ENCODE results near the gene FER.
A peak's percentile ranks its signal among the peaks of the same experiment; 100 is the strongest.
"Not testable (repeated sequence)": the region's sequence is repeated elsewhere in the genome, so short reads cannot be mapped to it uniquely, and the experiment has no call there.

FER gene

GRCh38 chr5:108876451-108876850, 128.8 kb downstream of the FER start:
- Histone ChIP-seq H3K27me3 (ENCODE audit: insufficient read depth, low read length) (no peaks in the 10 kb centered on the region), H3K4me3 (ENCODE audit: low read depth, low read length) (no peak overlapping the region), H3K36me3 (ENCODE audit: insufficient read depth, low read length) (0 out of 2 replicates have a peak, but pooled peaks cover 3% of the 10 kb centered on the region), H3K27ac (ENCODE audit: low read depth, low read length) (no peak overlapping the region), H3K4me1 (ENCODE audit: control insufficient read depth, insufficient read depth, low read length, unreplicated experiment) (no peaks in the 10 kb centered on the region), H3K79me2 (ENCODE audit: control insufficient read depth, insufficient read depth, low read length, unreplicated experiment) (no peaks in the 10 kb centered on the region), H2AFZ (ENCODE audit: low read length, unreplicated experiment) (no peak overlapping the region)

GRCh38 chr5:108878756-108879155, 131.1 kb downstream of the FER start:
- H2AFZ ChIP-seq (ENCODE audit: low read length, unreplicated experiment): no peak overlapping the region
- no peaks in the 10 kb centered on the region for H3K79me2 ChIP-seq (ENCODE audit: control insufficient read depth, insufficient read depth, low read length, unreplicated experiment)
- 0 out of 2 replicates have a peak, but pooled peaks cover 3% of the 10 kb centered on the region for H3K36me3 ChIP-seq (ENCODE audit: insufficient read depth, low read length)
- no peak overlapping the region for H3K4me3 ChIP-seq (ENCODE audit: low read depth, low read length)
- H3K4me1 ChIP-seq (ENCODE audit: control insufficient read depth, insufficient read depth, low read length, unreplicated experiment): no peaks in the 10 kb centered on the region
- H3K27me3 ChIP-seq (ENCODE audit: insufficient read depth, low read length): no peaks in the 10 kb centered on the region
- H3K27ac ChIP-seq (ENCODE audit: low read depth, low read length): no peak overlapping the region

GRCh38 chr5:108881133-108881532, 133.4 kb downstream of the FER start:
- H2AFZ ChIP-seq (ENCODE audit: low read length, unreplicated experiment): no peak overlapping the region
- no peaks in the 10 kb centered on the region for H3K79me2 ChIP-seq (ENCODE audit: control insufficient read depth, insufficient read depth, low read length, unreplicated experiment)
- no peak overlapping the region for H3K27ac ChIP-seq (ENCODE audit: low read depth, low read length)
- H3K4me3 ChIP-seq (ENCODE audit: low read depth, low read length): no peak overlapping the region
- H3K27me3 ChIP-seq (ENCODE audit: insufficient read depth, low read length): no peaks in the 10 kb centered on the region
- H3K36me3 ChIP-seq (ENCODE audit: insufficient read depth, low read length): 0 out of 2 replicates have a peak, but pooled peaks cover 3% of the 10 kb centered on the region
- H3K4me1 ChIP-seq (ENCODE audit: control insufficient read depth, insufficient read depth, low read length, unreplicated experiment): peaks cover 4% of the 10 kb centered on the region

- Histone ChIP-seq H3K4me1 (ENCODE audit: control insufficient read depth, insufficient read depth, low read length, unreplicated experiment) (peaks cover 4% of the 10 kb centered on the region), H2AFZ (ENCODE audit: low read length, unreplicated experiment) (peak overlapping the region; percentile 32), H3K27ac (ENCODE audit: low read depth, low read length) (peak overlapping the region; percentile 44; the same call in 1 of the 2 replicates), H3K36me3 (ENCODE audit: insufficient read depth, low read length) (0 out of 2 replicates have a peak, but pooled peaks cover 3% of the 10 kb centered on the region), H3K27me3 (ENCODE audit: insufficient read depth, low read length) (no peaks in the 10 kb centered on the region), H3K4me3 (ENCODE audit: low read depth, low read length) (peak overlapping the region; percentile 4; the same call in 1 of the 2 replicates), H3K79me2 (ENCODE audit: control insufficient read depth, insufficient read depth, low read length, unreplicated experiment) (no peaks in the 10 kb centered on the region)
Observed at GRCh38 chr5:108884736-108885135, 137.0 kb downstream of the FER start.

- no peaks in the 10 kb centered on the region for H3K36me3 ChIP-seq (ENCODE audit: insufficient read depth, low read length)
- H2AFZ ChIP-seq (ENCODE audit: low read length, unreplicated experiment): no peak overlapping the region
- no peaks in the 10 kb centered on the region for H3K79me2 ChIP-seq (ENCODE audit: control insufficient read depth, insufficient read depth, low read length, unreplicated experiment)
- no peak overlapping the region for H3K27ac ChIP-seq (ENCODE audit: low read depth, low read length)
- H3K4me3 ChIP-seq (ENCODE audit: low read depth, low read length): no peak overlapping the region
- no peaks in the 10 kb centered on the region for H3K27me3 ChIP-seq (ENCODE audit: insufficient read depth, low read length)
- H3K4me1 ChIP-seq (ENCODE audit: control insufficient read depth, insufficient read depth, low read length, unreplicated experiment): peaks cover 29% of the 10 kb centered on the region
Observed at GRCh38 chr5:108898257-108898656, 150.6 kb downstream of the FER start.

GRCh38 chr5:108898707-108899106, 151.0 kb downstream of the FER start:
- no peaks in the 10 kb centered on the region for H3K27me3 ChIP-seq (ENCODE audit: insufficient read depth, low read length)
- H3K79me2 ChIP-seq (ENCODE audit: control insufficient read depth, insufficient read depth, low read length, unreplicated experiment): no peaks in the 10 kb centered on the region
- H3K4me3 ChIP-seq (ENCODE audit: low read depth, low read length): no peak overlapping the region
- peaks cover 29% of the 10 kb centered on the region for H3K4me1 ChIP-seq (ENCODE audit: control insufficient read depth, insufficient read depth, low read length, unreplicated experiment)
- H3K36me3 ChIP-seq (ENCODE audit: insufficient read depth, low read length): no peaks in the 10 kb centered on the region
- H3K27ac ChIP-seq (ENCODE audit: low read depth, low read length): no peak overlapping the region
- no peak overlapping the region for H2AFZ ChIP-seq (ENCODE audit: low read length, unreplicated experiment)

- H2AFZ ChIP-seq (ENCODE audit: low read length, unreplicated experiment); H3K4me3 ChIP-seq (ENCODE audit: low read depth, low read length): not testable (repeated sequence)
Observed at GRCh38 chr5:108899244-108899643, 151.5 kb downstream of the FER start.

GRCh38 chr5:108900668-108901067, 153.0 kb downstream of the FER start:
- no peaks in the 10 kb centered on the region for H3K36me3 ChIP-seq (ENCODE audit: insufficient read depth, low read length)
- H3K4me1 ChIP-seq (ENCODE audit: control insufficient read depth, insufficient read depth, low read length, unreplicated experiment): peaks cover 29% of the 10 kb centered on the region
- no peaks in the 10 kb centered on the region for H3K79me2 ChIP-seq (ENCODE audit: control insufficient read depth, insufficient read depth, low read length, unreplicated experiment)
- peak overlapping the region; percentile 45; the same call in 1 of the 2 replicates for H3K4me3 ChIP-seq (ENCODE audit: low read depth, low read length)
- no peak overlapping the region for H3K27ac ChIP-seq (ENCODE audit: low read depth, low read length)
- H3K27me3 ChIP-seq (ENCODE audit: insufficient read depth, low read length): no peaks in the 10 kb centered on the region
- no peak overlapping the region for H2AFZ ChIP-seq (ENCODE audit: low read length, unreplicated experiment)

More at GRCh38 chr5:108899244-108899643, 151.5 kb downstream of the FER start:
- not testable (repeated sequence) for H3K27me3 ChIP-seq (ENCODE audit: insufficient read depth, low read length); H3K79me2 ChIP-seq (ENCODE audit: control insufficient read depth, insufficient read depth, low read length, unreplicated experiment); H3K27ac ChIP-seq (ENCODE audit: low read depth, low read length); H3K36me3 ChIP-seq (ENCODE audit: insufficient read depth, low read length)
- peaks cover 29% of the 10 kb centered on the region for H3K4me1 ChIP-seq (ENCODE audit: control insufficient read depth, insufficient read depth, low read length, unreplicated experiment)

GRCh38 chr5:108905805-108906204, 158.1 kb downstream of the FER start:
- Histone ChIP-seq H3K4me3 (ENCODE audit: low read depth, low read length) (no peak overlapping the region), H3K79me2 (ENCODE audit: control insufficient read depth, insufficient read depth, low read length, unreplicated experiment) (no peaks in the 10 kb centered on the region), H2AFZ (ENCODE audit: low read length, unreplicated experiment) (no peak overlapping the region), H3K27me3 (ENCODE audit: insufficient read depth, low read length) (no peaks in the 10 kb centered on the region), H3K4me1 (ENCODE audit: control insufficient read depth, insufficient read depth, low read length, unreplicated experiment) (peaks cover 16% of the 10 kb centered on the region), H3K27ac (ENCODE audit: low read depth, low read length) (no peak overlapping the region), H3K36me3 (ENCODE audit: insufficient read depth, low read length) (peaks cover 3% of the 10 kb centered on the region; the same call in 1 of the 2 replicates)

- Histone ChIP-seq H3K27ac (ENCODE audit: low read depth, low read length) (no peak overlapping the region), H3K4me1 (ENCODE audit: control insufficient read depth, insufficient read depth, low read length, unreplicated experiment) (no peaks in the 10 kb centered on the region), H2AFZ (ENCODE audit: low read length, unreplicated experiment) (no peak overlapping the region), H3K27me3 (ENCODE audit: insufficient read depth, low read length) (no peaks in the 10 kb centered on the region), H3K79me2 (ENCODE audit: control insufficient read depth, insufficient read depth, low read length, unreplicated experiment) (no peaks in the 10 kb centered on the region), H3K4me3 (ENCODE audit: low read depth, low read length) (no peak overlapping the region), H3K36me3 (ENCODE audit: insufficient read depth, low read length) (peaks cover 3% of the 10 kb centered on the region; the same call in 1 of the 2 replicates)
Observed at GRCh38 chr5:108910627-108911026, 162.9 kb downstream of the FER start.

GRCh38 chr5:108911055-108911454, 163.4 kb downstream of the FER start:
- peaks cover 3% of the 10 kb centered on the region; the same call in 1 of the 2 replicates for H3K36me3 ChIP-seq (ENCODE audit: insufficient read depth, low read length)
- no peaks in the 10 kb centered on the region for H3K27me3 ChIP-seq (ENCODE audit: insufficient read depth, low read length)
- no peaks in the 10 kb centered on the region for H3K4me1 ChIP-seq (ENCODE audit: control insufficient read depth, insufficient read depth, low read length, unreplicated experiment)
- no peak overlapping the region for H3K27ac ChIP-seq (ENCODE audit: low read depth, low read length)
- H2AFZ ChIP-seq (ENCODE audit: low read length, unreplicated experiment): no peak overlapping the region
- no peaks in the 10 kb centered on the region for H3K79me2 ChIP-seq (ENCODE audit: control insufficient read depth, insufficient read depth, low read length, unreplicated experiment)
- no peak overlapping the region for H3K4me3 ChIP-seq (ENCODE audit: low read depth, low read length)

Data from ACC112 (cell line).